GM18499 (cell line): ENCODE results near the gene NEMP1.
A peak's percentile ranks its signal among the peaks of the same experiment; 100 is the strongest.
"Not testable (repeated sequence)": the region's sequence is repeated elsewhere in the genome, so short reads cannot be mapped to it uniquely, and the experiment has no call there.

ENCODE experiments used
- ATAC-seq: cut with Tn5 transposase; IDR thresholded peaks from one replicate; pipeline ENCODE4 v1.9.1; 2021; ENCODE audit warnings: moderate number of reproducible peaks; ENCODE audit not compliant: insufficient read depth, unreplicated experiment

The NEMP1 gene

DNA sequence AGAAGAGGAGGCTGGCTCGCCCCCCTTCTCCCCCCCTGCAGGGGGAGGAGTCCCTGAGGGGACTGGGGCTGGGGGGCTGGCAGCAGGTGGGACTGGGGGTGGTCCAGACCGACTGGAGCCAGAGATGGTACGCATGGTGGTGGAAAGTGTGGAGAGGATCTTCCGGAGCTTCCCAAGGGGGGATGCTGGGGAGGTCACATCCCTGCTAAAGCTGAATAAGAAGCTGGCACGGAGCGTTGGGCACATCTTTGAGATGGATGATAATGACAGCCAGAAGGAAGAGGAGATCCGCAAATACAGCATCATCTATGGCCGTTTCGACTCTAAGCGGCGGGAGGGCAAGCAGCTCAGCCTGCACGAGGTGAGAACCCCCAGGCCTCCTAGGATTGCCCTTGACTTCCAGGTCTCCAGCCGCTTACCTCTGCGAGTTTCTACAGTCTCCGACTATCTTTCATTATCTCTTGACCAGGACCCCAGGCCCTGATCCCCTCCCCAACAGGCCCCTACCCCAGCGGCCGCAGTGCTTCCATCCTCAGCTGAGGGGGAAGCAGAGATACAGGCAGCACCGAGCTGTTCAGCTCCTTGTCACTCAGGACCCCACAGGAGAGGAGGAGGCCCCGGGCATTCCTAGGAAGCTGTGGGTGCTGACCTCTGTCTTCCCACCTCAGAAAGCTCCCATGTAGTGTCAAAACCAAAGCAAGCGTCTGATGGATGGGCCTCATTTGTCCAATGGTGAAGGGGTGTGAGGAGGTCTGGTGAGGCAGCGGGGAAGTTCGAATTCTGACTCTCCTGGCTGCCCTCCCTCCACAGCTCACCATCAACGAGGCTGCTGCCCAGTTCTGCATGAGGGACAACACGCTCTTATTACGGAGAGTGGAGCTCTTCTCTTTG is 13.3 kb upstream of the NEMP1 start:
- no peak for ATAC-seq

DNA sequence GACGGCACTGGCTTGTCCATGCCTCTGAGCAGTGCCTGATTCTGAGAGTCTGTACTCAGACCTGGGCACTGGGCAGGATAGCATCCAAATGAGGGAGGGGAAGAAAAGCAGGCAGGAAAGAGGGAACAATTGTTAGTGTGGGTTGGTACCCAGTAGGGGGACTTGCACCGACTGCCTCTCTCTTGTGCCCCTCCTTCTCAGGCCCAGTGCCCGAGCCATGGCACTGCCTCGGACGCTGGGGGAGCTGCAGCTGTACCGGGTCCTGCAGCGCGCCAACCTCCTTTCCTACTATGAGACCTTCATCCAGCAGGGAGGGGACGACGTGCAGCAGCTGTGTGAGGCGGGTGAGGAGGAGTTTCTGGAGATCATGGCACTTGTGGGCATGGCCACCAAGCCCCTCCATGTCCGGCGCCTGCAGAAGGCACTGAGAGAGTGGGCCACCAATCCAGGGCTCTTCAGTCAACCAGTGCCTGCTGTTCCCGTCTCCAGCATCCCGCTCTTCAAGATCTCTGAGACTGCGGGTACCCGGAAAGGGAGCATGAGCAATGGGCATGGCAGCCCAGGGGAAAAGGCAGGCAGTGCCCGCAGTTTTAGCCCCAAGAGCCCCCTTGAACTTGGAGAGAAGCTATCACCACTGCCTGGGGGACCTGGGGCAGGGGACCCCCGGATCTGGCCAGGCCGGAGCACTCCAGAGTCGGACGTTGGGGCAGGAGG is 12.5 kb upstream of the NEMP1 start:
- ATAC-seq, result no peak

DNA sequence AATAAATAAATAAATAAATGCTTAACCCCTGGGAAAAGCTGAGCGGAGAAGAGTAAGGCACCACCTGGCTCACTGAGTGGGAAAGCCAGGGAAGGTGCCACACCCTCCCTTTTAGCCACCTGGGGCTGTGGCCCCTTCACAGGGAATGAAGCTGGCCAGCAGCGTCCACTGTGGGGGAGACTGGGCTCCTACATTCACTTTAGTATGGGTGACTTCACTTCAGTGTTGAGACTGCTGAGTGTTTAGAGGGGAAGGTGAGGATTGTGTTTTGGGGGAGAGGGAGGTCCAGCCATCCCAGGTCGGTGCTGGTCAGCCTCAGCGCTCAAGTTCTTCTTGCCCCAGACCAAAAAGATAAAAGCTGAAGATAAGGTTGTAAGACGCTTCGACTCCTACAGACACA is 11.9 kb upstream of the NEMP1 start:
- ATAC-seq, result no peak

DNA sequence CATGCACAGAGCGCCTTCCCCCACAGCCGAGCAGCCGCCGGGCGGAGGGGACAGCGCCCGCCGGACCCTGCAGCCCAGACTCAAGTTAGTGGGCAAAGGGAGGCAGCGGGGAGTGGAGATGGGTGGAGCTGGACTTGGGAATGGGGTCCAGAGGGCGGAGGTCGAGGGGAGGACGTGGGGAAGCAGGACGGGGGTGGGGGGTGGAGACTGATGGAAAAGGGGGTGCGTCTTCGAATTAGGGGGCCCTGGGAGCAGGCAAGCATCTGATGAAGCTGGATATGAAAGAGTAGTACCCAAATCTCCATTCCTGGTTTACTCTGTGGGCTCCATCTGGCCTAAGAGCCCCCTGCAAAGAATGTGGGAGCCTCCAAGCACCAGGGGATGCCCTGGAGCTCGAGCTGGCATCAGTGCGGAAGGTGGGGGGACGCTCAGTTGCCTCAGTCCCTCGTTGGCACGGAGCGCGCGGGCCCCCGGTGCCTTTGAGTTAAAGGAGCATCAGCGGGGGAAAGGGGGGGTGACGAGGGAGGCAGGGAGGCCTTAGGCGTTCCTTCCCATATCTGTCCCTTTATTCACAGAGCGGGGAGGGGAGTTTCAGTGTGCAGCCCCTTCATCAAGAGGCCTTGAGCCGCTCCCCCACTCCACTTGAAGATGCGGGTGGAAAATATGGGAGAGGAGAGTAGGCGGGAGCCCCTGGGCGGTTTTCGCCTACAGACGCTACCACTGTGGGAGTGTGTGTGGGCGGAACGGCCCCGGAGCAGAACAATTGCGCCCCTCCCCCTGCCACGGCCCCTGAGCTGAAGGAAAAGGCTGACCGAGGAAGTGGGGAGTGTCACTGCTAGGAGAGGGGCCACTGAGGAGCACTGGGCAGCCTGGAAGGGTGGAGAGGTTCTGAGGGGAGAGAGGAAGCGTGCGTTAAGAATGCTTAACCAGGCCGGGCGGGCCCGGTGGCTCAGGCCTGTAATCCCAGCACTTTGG is 11.0 kb upstream of the NEMP1 start:
- no peak for ATAC-seq

DNA sequence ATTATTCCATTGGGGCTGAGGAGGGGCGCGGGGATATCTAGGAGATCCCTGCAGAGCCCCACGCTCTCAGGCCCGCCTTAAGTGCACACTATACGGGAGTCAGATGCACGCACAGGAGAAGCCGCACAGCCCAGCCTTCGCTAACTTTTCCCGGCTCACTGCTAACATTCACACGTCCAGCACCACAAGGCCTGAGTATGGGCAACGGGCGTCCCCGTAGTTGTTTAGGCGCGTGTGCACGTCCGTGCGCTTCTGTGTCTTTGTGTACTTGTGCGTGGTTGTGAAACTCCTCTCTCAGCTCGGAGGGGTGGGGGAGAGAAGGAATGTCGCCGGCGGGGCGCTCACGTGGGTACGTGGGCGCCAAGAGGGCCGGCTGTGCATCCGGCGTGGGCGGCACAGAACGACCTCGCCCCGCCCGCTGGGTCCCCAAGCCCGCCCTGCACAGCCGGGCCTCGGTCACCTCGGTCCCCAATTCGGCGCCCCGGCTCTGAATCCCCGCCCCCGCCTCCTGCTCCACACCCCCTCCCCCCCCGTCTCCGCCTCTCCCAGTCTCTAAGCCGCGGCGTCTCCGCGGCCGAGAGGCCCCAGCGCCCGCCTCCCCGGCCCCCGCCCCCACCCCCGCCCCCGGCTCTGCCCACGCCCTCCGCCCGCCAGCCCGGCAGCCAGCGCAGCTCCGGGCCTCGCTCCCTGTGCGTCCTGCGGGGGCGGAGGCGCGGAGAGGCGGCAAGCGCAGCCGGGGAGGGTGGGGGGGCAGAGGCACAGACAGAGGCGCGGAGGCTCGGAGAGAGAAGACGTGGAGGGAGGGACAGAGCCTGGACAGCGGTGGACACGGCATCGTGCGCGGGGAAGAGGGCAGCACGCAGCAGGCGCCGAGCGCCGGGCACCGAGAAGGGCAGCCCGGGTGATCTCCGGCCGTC is 10.0 kb upstream of the NEMP1 start, which contains the start of gene NAB2:
NAB2 (plus strand) TSS at position 761 of the 917 bp plus-strand sequence. CDS start 158 bp downstream, outside the sequence.
- peak; percentile 29 for ATAC-seq

DNA sequence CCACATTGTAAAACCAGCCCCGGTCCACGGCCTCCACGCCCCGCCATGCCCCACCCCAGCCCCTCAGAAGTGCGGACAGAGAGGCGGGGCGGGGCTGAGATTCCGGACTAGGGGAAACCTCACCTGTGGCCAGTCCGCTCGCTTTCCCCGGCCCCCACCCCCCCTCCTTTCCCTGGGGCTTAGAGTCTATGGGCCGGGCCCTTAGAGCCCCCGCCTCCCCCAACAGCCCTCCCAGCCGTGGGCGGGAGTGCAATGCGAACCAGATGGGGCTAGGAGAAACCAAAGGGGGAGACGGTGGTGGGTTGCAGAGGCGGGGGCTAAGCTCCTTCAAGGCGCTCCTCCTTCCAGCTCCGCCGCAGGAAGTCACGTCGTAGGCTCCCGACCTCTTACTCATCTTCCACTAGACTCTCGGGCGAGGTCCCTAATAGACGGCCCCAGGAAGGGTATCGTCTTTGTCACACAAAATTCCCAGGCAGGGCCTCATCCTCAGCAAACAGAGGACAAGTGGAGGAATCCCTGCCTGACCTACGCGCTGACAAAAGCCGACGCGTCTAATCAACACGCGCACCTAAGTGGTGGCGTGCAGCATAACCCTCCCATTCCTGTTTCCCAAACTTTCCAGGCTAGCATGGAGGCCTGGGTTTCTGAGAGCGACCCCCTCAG is 9.2 kb upstream of the NEMP1 start:
- ATAC-seq, result peak; percentile 21

DNA sequence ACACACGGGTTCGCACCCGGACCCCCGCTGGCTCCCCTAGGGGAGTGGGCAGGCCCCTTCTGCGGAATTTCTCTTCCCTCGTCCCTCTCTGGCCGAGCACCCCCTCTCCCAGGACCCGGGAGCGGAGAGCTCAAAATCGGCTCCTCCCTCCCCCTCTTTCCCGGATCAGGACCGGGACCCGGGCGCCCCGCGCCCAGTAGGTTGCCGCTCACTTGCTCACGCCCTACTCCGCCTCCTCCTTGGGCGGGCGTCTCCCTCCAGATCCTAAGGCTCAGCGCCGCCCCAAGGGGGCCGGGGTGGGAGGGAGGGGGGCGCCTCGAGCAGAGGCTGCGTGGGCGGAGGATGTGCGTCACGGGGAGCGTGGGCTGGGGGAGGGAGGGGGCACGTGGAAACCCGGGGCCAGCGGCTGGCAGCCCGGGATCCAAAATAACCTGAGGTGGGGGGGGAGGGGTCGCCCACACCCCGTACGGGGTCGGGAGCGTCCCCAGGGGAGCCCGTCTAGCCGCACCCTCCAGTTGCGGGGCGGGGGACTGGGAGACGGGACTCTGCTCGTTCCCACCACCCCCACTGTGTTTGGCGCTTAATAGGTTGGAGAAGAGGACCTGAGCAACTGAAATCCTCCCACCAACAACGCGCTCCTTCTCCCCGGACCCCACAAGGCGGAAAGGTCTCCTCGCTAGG is 8.6 kb upstream of the NEMP1 start:
- no peak for ATAC-seq

DNA sequence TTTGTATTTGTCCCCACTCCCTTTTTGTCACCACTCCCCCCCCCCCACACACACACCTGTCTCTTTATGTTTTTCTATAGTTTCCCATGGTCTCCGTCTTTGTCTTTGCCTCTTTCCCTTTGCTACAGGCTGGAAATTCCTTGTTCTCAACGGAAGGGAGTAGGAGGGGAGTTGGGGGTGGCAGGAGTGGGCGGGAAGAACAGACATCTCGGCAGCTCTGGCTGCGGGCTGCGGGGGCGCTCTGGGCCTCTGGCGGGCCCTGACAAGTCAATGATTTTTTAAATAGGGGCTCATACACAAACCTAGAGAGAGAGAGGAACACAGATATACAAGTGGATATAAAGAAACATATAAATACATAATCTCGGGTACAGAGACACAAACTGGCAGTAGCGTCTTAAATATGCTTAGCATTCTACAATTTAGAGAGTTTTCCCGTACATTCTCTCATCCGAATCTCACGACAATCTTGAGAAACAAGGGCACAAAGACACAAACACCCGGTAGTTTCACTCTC is 8.0 kb upstream of the NEMP1 start:
- no peak for ATAC-seq

DNA sequence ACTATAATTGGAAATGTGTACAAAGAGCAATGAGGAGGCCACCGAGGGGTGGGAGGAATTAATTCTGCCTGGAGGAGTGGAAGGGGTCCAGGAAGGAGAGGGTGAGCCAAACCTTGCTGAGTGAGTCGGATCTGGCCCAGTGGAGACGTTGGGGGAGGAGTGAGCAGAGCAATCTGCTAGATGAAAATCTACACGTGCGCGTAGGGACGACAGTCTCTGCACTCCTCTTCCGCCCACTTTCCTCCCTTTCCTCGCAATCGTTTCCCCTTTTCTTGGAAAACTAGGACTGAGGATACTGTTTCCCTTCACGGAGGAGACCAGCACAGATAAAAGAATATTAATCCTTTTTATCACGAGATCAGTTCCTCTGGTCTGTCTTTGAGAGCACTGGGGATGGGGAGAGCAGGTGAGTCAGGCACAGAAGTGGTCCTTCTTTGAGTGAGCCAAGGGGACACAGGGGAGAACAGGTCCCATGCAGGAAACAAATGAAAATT is 7.5 kb upstream of the NEMP1 start:
- ATAC-seq, result no peak

DNA sequence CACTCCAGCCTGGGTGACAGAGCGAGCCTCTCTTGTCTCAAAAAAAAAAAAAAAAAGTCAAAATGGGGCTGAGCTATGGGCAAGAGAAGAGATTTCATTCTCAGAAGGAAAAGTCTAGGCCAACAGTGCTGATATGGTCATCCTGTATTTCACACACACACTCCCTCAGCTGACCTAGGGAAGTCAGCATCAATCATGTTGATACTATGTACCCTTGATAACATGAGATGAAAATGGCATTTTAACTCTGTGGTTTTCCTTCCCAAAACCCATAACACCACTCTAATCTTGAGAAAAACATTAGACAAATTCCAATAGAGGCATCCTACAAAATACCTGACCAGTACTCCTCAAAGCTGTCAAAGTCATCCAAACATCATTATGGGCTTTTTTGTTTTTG is 2.3 kb upstream of the NEMP1 start:
- ATAC-seq, result no peak

DNA sequence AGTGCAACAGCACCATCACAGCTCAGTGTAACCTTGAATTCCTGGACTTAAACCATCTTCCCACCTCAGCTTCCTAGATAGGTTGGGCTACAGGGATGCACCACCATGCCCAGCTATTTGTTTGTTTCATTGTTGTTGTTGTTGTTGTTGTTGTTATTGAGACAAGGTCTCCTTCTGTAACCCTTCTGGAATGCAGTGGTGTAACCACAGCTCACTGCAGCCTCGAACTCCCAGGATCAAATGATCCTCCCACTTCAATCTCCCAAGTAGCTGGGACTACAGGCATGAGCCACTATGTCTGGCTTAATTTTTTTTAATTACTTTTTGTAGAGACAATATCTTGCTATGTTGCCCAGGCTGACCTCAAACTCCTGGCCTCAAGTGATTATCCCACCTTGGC is 1.2 kb upstream of the NEMP1 start:
- ATAC-seq, result no peak

DNA sequence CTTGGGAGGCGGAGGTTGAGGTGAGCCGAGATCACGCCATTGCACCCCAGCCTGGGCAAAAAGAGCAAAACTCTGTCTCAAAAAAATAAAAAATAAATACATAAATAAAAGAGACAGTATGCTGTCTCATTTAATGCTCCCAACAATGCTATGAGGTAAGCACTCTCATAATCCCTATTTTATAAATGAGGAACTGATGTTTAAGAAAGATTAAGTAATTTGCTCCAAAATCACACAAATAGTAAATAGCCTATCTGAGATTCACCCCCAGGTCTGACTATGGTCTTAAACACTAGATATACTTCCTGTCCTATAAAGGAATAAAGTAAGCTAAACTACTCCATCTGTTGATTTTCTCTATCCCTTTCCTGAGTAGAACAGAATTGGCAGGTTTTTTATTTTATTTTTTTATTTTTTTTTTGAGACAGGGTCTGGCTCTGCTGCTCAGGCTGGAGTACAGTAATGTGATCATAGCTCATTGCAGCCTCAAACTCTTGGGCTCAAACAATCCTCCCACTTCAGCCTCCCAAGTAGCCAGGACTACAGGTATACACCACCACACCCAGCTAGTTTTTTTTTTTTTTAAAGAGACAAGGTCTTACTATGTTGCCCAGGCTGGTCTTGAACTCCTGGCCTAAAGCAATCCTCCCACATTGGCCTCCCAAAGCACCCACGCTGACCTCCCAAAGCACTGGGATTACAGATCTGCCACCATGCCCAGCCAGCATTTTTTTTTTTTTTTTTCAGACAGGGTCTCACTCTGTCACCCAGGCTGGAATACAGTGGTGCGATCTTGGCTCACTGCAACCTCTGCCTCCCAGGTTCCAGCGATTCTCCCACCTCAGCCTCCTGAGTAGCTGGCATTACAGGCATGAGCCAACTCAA is 4.8 kb downstream of the NEMP1 start:
- ATAC-seq, result not testable (repeated sequence)

DNA sequence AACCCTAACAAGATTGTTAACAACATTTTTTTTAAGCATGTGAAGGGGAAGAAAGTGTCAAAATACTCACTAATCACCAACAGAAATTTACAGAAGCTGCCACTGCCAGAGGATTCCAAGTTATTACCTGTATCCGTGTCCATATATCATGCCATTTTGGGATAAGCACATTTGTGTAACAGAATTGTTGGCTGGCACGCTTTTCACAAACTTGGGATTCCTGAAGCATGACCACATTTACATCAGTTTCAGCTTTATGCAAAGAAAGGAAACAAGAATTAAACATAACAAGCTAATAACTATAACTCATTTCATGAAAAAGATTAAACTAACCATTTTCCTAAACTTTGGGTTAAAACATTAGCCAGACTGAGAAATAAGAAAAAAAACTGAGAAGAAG is 5.9 kb downstream of the NEMP1 start:
- ATAC-seq, result no peak

DNA sequence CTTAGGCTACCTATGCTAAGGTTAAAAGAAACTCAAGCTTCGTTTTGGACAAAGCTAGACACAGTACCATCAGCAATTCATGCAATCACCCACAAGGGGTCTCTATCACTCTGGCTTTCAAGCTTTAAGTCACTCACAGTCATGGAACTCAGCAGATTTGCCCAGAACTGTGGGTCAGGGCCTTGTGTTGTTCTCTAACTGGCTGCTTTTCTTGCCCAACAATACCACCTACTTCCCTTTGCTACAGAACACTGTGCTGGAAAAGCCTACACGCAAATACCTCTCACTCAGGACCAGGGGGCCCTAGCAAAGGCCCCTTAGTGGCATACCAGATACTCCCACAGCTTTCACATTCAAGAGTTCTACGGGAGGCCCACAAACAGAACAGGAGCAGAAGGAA is 9.1 kb downstream of the NEMP1 start:
- no peak for ATAC-seq

DNA sequence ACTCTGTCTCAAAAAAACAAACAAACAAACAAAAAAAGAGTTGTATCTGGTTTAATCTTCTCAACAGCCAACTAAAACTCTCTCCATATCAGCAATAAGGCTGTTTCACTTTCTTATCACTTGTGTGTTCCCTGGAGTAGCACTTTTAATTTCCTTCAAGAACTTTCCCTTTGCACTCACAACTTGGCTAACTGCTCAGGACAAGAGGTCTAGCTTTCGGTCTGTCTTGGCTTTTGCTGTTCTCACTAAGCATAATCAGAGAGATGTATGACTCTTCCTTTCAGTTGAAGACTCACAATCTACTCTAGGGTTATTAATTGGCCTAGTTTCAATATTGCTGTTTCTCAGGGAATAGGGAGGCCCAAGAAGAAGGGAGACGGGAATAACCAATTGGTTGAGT is 12.3 kb downstream of the NEMP1 start:
- ATAC-seq, result no peak

DNA sequence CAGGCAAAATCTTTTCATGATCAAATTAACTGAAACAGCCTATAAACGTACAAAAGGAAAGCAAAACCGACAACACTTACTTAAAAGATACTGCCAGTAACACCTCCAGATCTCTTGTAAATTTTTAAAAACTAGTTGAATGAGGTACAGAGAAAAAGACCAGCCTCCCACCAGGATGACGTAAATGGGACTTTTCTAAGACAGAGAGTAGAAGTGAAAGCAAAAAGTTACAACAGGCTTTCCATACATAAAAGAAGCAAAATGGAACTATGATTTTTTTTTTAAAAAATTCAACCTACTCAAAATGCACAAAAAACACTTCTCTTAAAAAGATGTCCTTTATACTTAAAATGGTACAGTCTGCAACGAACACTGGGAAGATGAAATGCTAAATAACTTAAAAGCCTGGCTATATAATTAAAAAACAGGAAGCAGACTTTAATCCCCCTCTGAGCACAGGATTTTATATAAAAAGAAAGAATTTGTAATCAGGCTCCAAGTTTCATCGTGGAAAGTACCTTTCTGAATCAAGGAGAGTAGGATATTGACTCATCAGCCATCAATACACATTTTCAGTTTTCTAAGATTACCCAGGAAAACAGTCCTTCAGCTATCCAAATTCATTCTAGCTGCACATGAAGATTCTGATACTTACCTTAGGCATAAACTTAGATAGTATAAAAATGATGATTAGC is 14.5 kb downstream of the NEMP1 start:
- no peak for ATAC-seq
